GM23338 (cell line): ENCODE measurements around the gene ENDOV. TPM values are rescaled to one million over a fixed set of nuclear protein-coding genes. Genes with fewer than 3 reads are reported as not detected.

ENCODE experiments used
- ATAC-seq: fragments of 200-7000 bp; cut with Tn5 transposase; 3 replicates; pipeline ENCODE4 v1.9.1; 2020
- DNase-seq: peaks from one replicate; pipeline ENCODE4 v3.0.0-alpha.2; 2015; ENCODE audit warnings: low spot score
- H2AFZ ChIP-seq: fragments of 200-600 bp; sonication (generic); 2 replicates; pipeline ENCODE4 v1.8.0; 2016; ENCODE audit warnings: antibody characterized with exemption, mild to moderate bottlenecking, moderate library complexity
- H3F3A ChIP-seq: fragments of 200-600 bp; sonication (generic); replicated peaks from 2 replicates; pipeline ENCODE4 v1.8.0; 2017; ENCODE audit warnings: antibody characterized with exemption, mixed run types, low read depth
- H3K27ac ChIP-seq: fragments of 200-600 bp; sonication (generic); 2 replicates; pipeline ENCODE4 v1.6.1; 2016; ENCODE audit warnings: low read depth
- H3K27me3 ChIP-seq: fragments of 200-600 bp; sonication (generic); 2 replicates; pipeline ENCODE4 v1.8.0; 2016; ENCODE audit warnings: mild to moderate bottlenecking, mixed run types, moderate library complexity; ENCODE audit not compliant: insufficient read depth
- H3K36me3 ChIP-seq: fragments of 200-600 bp; sonication (generic); 2 replicates; pipeline ENCODE4 v1.8.0; 2016; ENCODE audit warnings: mild to moderate bottlenecking; ENCODE audit not compliant: insufficient read depth
- H3K4me1 ChIP-seq: fragments of 200-600 bp; sonication (generic); 2 replicates; pipeline ENCODE4 v1.8.0; 2016; ENCODE audit warnings: mild to moderate bottlenecking, moderate library complexity; ENCODE audit not compliant: insufficient read depth
- H3K4me2 ChIP-seq: fragments of 200-600 bp; sonication (generic); 2 replicates; pipeline ENCODE4 v1.7.1; 2017; ENCODE audit warnings: mixed run types
- H3K4me3 ChIP-seq: fragments of 200-600 bp; sonication (generic); 2 replicates; pipeline ENCODE4 v1.6.1; 2016; ENCODE audit warnings: mixed run types
- H3K79me2 ChIP-seq: fragments of 200-600 bp; sonication (generic); replicated peaks from 2 replicates; pipeline ENCODE4 v1.8.0; 2017; ENCODE audit warnings: mild to moderate bottlenecking; ENCODE audit not compliant: insufficient read depth
- H3K9me2 ChIP-seq: fragments of 200-600 bp; sonication (generic); 2 replicates; pipeline ENCODE4 v1.8.0; 2017; ENCODE audit not compliant: insufficient read depth
- H4K20me1 ChIP-seq: fragments of 200-600 bp; sonication (generic); replicated peaks from 2 replicates; pipeline ENCODE4 v1.8.0; 2017; ENCODE audit warnings: mild to moderate bottlenecking; ENCODE audit not compliant: insufficient read depth
- H3K27ac Mint-ChIP-seq: 2 replicates; pipeline ENCODE4 v1.8.0; 2020; ENCODE audit warnings: inconsistent platforms, mild to moderate bottlenecking, moderate library complexity, mixed read lengths
- H3K27me3 Mint-ChIP-seq: 3 replicates; pipeline ENCODE4 v1.8.0; 2022; ENCODE audit warnings: low read depth, mild to moderate bottlenecking, moderate library complexity, mixed read lengths, inconsistent platforms; ENCODE audit not compliant: insufficient read depth, poor library complexity
- H3K36me3 Mint-ChIP-seq: 3 replicates; pipeline ENCODE4 v1.8.0; 2021; ENCODE audit warnings: low read depth, mild to moderate bottlenecking, inconsistent platforms, moderate library complexity, mixed read lengths
- H3K4me1 Mint-ChIP-seq: 3 replicates; pipeline ENCODE4 v1.8.0; 2020; ENCODE audit warnings: mild to moderate bottlenecking, inconsistent platforms, mixed read lengths
- H3K4me3 Mint-ChIP-seq: 3 replicates; pipeline ENCODE4 v1.8.0; 2021; ENCODE audit warnings: moderate library complexity, mild to moderate bottlenecking, inconsistent platforms, mixed read lengths
- H3K9me3 Mint-ChIP-seq: 3 replicates; pipeline ENCODE4 v1.8.0; 2020; ENCODE audit warnings: moderate library complexity, mild to moderate bottlenecking, inconsistent platforms, mixed read lengths
- CREB1 ChIP-seq: fragments of 250-450 bp; sonication (Bioruptor Pico); IDR thresholded peaks from 2 replicates; pipeline ENCODE4 v1.5.0; 2020; ENCODE audit warnings: low read depth, mild to moderate bottlenecking, moderate library complexity
- EZH2 ChIP-seq: fragments of 200-600 bp; sonication (generic); IDR thresholded peaks from one replicate; pipeline ENCODE4 v1.8.0; 2017; ENCODE audit warnings: antibody characterized with exemption, mild to moderate bottlenecking, low read depth; ENCODE audit not compliant: unreplicated experiment
- EZH2phosphoT487 ChIP-seq: fragments of 200-600 bp; sonication (generic); IDR thresholded peaks from one replicate; pipeline ENCODE4 v1.8.1; 2018; ENCODE audit warnings: antibody characterized with exemption; ENCODE audit not compliant: unreplicated experiment
- JUNB ChIP-seq: IDR thresholded peaks from one replicate; pipeline ENCODE4 v1.6.1; 2016; ENCODE audit warnings: antibody characterized with exemption; ENCODE audit not compliant: unreplicated experiment
- NANOG ChIP-seq: IDR thresholded peaks from 2 replicates; pipeline ENCODE4 v1.6.1; 2016; ENCODE audit warnings: antibody characterized with exemption, borderline replicate concordance
- STAT1 ChIP-seq: IDR thresholded peaks from one replicate; pipeline ENCODE4 v1.6.1; 2016; ENCODE audit warnings: antibody characterized with exemption; ENCODE audit not compliant: unreplicated experiment
- ZNF114 ChIP-seq: fragments of 250-450 bp; sonication (Bioruptor Pico); IDR thresholded peaks from 2 replicates; pipeline ENCODE4 v1.5.0; 2020; ENCODE audit warnings: mild to moderate bottlenecking, moderate library complexity
- ZNF331 ChIP-seq: fragments of 250-450 bp; sonication (Bioruptor Pico); IDR thresholded peaks from 2 replicates; pipeline ENCODE4 v1.5.0; 2020; ENCODE audit warnings: low read depth, mild to moderate bottlenecking, moderate library complexity
- ZNF462 ChIP-seq: fragments of 250-450 bp; sonication (Bioruptor Pico); IDR thresholded peaks from 2 replicates; pipeline ENCODE4 v1.5.0; 2020; ENCODE audit warnings: mild to moderate bottlenecking, moderate library complexity
- polyA plus RNA-seq: library from polyadenylated mRNA; unstranded; fragments of >200 nt; fragmentation: Nextera tagmentation; extraction: Ambion mirVana; gene quantifications from 2 replicates; pipeline ENCODE4 v1.2.1, GENCODE V29; 2016
- total RNA-seq: library from RNA; depleted of rRNA; stranded (reverse); fragments of >200 nt; shearing (Covaris generic); gene quantifications from 2 replicates; pipeline ENCODE4 v1.2.3, GENCODE V29; 2014

Gene ENDOV
- total and polyA plus RNA-seq, 2 experiments from 2014 or later: 11.5 to 16.1 TPM

DNA sequence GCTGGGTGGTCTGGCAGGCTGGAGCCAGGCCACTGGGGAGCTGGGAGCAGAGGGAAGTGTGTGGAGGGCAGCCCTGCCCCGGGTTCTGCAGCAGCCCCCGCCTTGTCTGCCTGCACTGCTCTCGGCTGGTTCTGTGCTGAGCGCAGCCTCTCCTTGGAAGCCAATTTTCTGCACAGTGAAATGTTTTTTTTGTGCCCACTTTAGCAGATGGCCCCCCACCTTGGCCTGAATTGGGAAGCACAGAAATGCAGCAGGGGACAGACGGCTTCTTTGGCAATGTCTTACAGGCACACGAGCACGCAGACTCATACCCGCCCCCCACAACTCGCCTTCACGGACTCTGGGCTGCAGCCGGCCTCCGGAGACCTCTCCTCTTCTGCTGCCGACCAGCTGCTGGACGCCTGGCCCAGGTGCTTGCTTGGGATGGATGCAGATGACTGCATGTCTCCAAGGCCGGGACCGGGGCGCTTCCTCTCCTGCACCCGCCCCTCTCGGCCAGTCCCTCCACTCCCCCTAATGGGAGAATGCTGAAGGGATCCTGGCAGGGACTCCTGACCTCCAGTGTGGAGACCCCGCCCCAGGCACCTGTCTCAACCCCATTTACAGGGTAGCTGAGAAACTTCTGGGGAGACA, 46.7 kb downstream of the ENDOV start (continued):
- TF ChIP-seq ZNF462 (CRISPR knock-in tag) (no peak), ZNF331 (CRISPR knock-in tag) (no peak), JUNB (no peak)

DNA sequence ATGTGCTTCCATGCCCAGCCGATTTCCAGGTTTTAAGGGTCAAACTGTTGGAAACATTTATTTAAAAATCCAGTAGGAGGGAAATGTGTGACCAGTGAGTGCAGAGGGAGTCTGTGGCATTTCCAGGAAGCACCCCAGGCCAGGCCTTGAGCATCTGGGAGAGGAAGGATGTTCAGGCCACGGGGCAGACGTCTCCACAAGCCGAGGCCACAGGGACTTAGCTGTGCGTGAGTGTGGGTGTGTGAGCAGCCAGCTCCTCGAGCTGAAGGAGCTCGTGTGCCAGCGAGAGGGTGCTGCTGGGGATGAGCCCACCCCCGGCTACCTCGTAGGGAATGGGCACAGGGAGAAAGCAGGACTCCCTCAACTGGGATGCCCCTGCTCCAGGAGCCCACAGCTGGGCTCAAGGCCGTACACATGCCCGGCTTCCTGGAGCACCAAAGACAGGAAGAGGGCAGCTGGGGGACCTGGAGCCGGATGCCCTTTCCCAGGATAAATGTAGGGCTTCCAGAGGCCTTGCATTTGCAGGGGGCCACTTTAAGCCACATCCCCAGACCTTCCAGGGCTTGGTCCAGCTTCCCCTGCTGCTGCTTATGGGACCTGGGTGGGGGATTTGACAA, 48.9 kb downstream of the ENDOV start:
- H3K9me3 Mint-ChIP-seq: no peaks in the 10 kb centered on the region
- no peak overlapping the region for H3K4me2 ChIP-seq
- no peak overlapping the region for H3K27ac Mint-ChIP-seq
- no peak for ATAC-seq
- DNase-seq: no peak
- H4K20me1 ChIP-seq: no peaks in the 10 kb centered on the region
- H3K36me3 Mint-ChIP-seq: no peaks in the 10 kb centered on the region
- H3K36me3 ChIP-seq: no peaks in the 10 kb centered on the region
- no peaks in the 10 kb centered on the region for H3F3A ChIP-seq
- no peak overlapping the region for H3K4me3 ChIP-seq
- no peaks in the 10 kb centered on the region for H3K4me1 Mint-ChIP-seq
- H3K9me2 ChIP-seq: no peaks in the 10 kb centered on the region
- H3K4me1 ChIP-seq: no peaks in the 10 kb centered on the region
- no peak overlapping the region for H3K27ac ChIP-seq
- H3K27me3 ChIP-seq: peaks cover 3% of the 10 kb centered on the region; the same call in 1 of the 2 replicates
- peaks cover 15% of the 10 kb centered on the region for H3K27me3 Mint-ChIP-seq
- no peaks in the 10 kb centered on the region for H3K79me2 ChIP-seq
- H3K4me3 Mint-ChIP-seq: no peak overlapping the region
- H2AFZ ChIP-seq: no peak overlapping the region
- TF ChIP-seq ZNF462 (CRISPR knock-in tag): no peak
- no peak for TF ChIP-seq ZNF331 (CRISPR knock-in tag)
- TF ChIP-seq CREB1 (CRISPR knock-in tag): no peak
- TF ChIP-seq EZH2phosphoT487: no peak
- TF ChIP-seq ZNF114: no peak
- no peak for TF ChIP-seq EZH2
- no peak for TF ChIP-seq STAT1
- TF ChIP-seq NANOG: no peak
